ENCODE measurements around the gene STT3A. TPM values are rescaled to one million over a fixed set of nuclear protein-coding genes. Genes with fewer than 3 reads are reported as not detected.

Gene STT3A
- total and polyA plus RNA-seq, 2 donors = 37.7 to 47.1 TPM

- no peaks in the 10 kb centered on the region for H3K27me3 ChIP-seq (ENCODE audit: control insufficient read depth in 2 of 2, insufficient read depth in 1 of 2, low read length in 1 of 2)
- H3K9me3 ChIP-seq (ENCODE audit: control insufficient read depth in 2 of 2, insufficient read depth in 1 of 2, low read length in 1 of 2) = no peaks in the 10 kb centered on the region
- DNase-seq (ENCODE audit: low read depth in 6 of 9, low spot score in 9 of 9) = no peak
- H3K36me3 ChIP-seq (ENCODE audit: control insufficient read depth in 2 of 2, insufficient read depth in 2 of 2, low read length in 1 of 2) = peaks cover 3 to 15% of the 10 kb centered on the region in 2 donors
- H3K4me3 ChIP-seq (ENCODE audit: low read length in 2 of 2) = no peak overlapping the region
- no peak overlapping the region for H3K27ac ChIP-seq (ENCODE audit: low read depth in 1 of 2, low read length in 1 of 2)
- H3K4me1 ChIP-seq (ENCODE audit: control insufficient read depth in 2 of 2, insufficient read depth in 2 of 2, low read length in 2 of 2) = no peaks in the 10 kb centered on the region
- whole genome bisulfite sequencing = 98% methylated on average over 3 of the region's 3 CpGs
Observed at GRCh38 chr11:125663910-125664309, 71.3 kb downstream of the STT3A start.

DNA sequence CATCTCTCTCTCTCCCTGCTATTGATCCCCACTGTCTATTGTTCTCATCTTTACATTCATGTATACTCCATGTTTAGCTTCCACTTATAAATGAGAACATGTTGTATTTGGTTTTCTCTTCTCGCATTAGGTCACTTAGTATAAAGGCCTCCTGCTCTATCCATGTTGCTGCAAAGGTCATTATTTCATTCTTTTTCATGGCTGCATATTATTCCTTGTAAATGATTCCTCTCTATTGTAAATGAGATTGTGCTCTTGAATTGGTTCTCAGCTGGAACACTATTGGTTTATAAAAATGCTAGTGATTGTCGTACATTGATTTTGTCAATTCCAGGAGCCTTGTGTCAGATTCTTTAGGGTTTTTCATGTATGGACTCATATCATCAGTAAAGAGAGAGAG, 74.5 kb downstream of the STT3A start:
- peaks cover 3 to 12% of the 10 kb centered on the region in 2 donors for H3K36me3 ChIP-seq (ENCODE audit: control insufficient read depth in 2 of 2, insufficient read depth in 2 of 2, low read length in 1 of 2)
- no peak for DNase-seq (ENCODE audit: low read depth in 6 of 9, low spot score in 9 of 9)
- no peak overlapping the region for H3K4me3 ChIP-seq (ENCODE audit: low read length in 2 of 2)
- H3K27ac ChIP-seq (ENCODE audit: low read depth in 1 of 2, low read length in 1 of 2) = no peak overlapping the region
- 99% methylated on average over 2 of the region's 2 CpGs for WGBS
- H3K9me3 ChIP-seq (ENCODE audit: control insufficient read depth in 2 of 2, insufficient read depth in 1 of 2, low read length in 1 of 2) = no peaks in the 10 kb centered on the region
- H3K27me3 ChIP-seq (ENCODE audit: control insufficient read depth in 2 of 2, insufficient read depth in 1 of 2, low read length in 1 of 2) = no peaks in the 10 kb centered on the region
- H3K4me1 ChIP-seq (ENCODE audit: control insufficient read depth in 2 of 2, insufficient read depth in 2 of 2, low read length in 2 of 2) = no peaks in the 10 kb centered on the region

GRCh38 chr11:125670172-125670571, 77.5 kb downstream of the STT3A start:
- peaks cover 7 to 13% of the 10 kb centered on the region in 2 donors for H3K36me3 ChIP-seq (ENCODE audit: control insufficient read depth in 2 of 2, insufficient read depth in 2 of 2, low read length in 1 of 2)
- no peaks in the 10 kb centered on the region for H3K27me3 ChIP-seq (ENCODE audit: control insufficient read depth in 2 of 2, insufficient read depth in 1 of 2, low read length in 1 of 2)
- H3K27ac ChIP-seq (ENCODE audit: low read depth in 1 of 2, low read length in 1 of 2) = no peak overlapping the region
- 96% methylated on average over 1 of the region's 1 CpG for WGBS
- H3K9me3 ChIP-seq (ENCODE audit: control insufficient read depth in 2 of 2, insufficient read depth in 1 of 2, low read length in 1 of 2) = no peaks in the 10 kb centered on the region
- DNase-seq (ENCODE audit: low read depth in 6 of 9, low spot score in 9 of 9) = no peak
- H3K4me3 ChIP-seq (ENCODE audit: low read length in 2 of 2) = no peak overlapping the region
- H3K4me1 ChIP-seq (ENCODE audit: control insufficient read depth in 2 of 2, insufficient read depth in 2 of 2, low read length in 2 of 2) = no peaks in the 10 kb centered on the region

GRCh38 chr11:125671561-125671960, 78.9 kb downstream of the STT3A start:
- no peak for DNase-seq (ENCODE audit: low read depth in 6 of 9, low spot score in 9 of 9)
- Histone ChIP-seq H3K9me3 (ENCODE audit: control insufficient read depth in 2 of 2, insufficient read depth in 1 of 2, low read length in 1 of 2) (no peaks in the 10 kb centered on the region), H3K27ac (ENCODE audit: low read depth in 1 of 2, low read length in 1 of 2) (no peak overlapping the region), H3K27me3 (ENCODE audit: control insufficient read depth in 2 of 2, insufficient read depth in 1 of 2, low read length in 1 of 2) (no peaks in the 10 kb centered on the region), H3K36me3 (ENCODE audit: control insufficient read depth in 2 of 2, insufficient read depth in 2 of 2, low read length in 1 of 2) (peaks cover 7 to 23% of the 10 kb centered on the region in 2 donors), H3K4me1 (ENCODE audit: control insufficient read depth in 2 of 2, insufficient read depth in 2 of 2, low read length in 2 of 2) (no peaks in the 10 kb centered on the region), H3K4me3 (ENCODE audit: low read length in 2 of 2) (no peak overlapping the region)
- 98% methylated on average over 2 of the region's 2 CpGs for WGBS

Other genes with a start within 250 kb of the STT3A start
- gene FEZ1, start 96.6 kb upstream of the STT3A start, total RNA-seq = 5.5 TPM
- gene FEZ1, start 96.6 kb upstream of the STT3A start, polyA plus RNA-seq = 6.6 TPM
- 34.7 TPM for gene EI24, start 23.4 kb upstream of the STT3A start, total RNA-seq
- gene EI24, start 23.4 kb upstream of the STT3A start, polyA plus RNA-seq = 33.0 TPM
- 35.5 TPM for gene CHEK1, start 32.3 kb downstream of the STT3A start, total RNA-seq
- gene CHEK1, start 32.3 kb downstream of the STT3A start, polyA plus RNA-seq = 3.8 TPM
- not detected for gene ACRV1, start 88.0 kb downstream of the STT3A start, total RNA-seq
- 0.09 TPM for gene ACRV1, start 88.0 kb downstream of the STT3A start, polyA plus RNA-seq
- gene PATE1, start 153.4 kb downstream of the STT3A start, total RNA-seq = 0.05 TPM
- 0.52 TPM for gene PATE1, start 153.4 kb downstream of the STT3A start, polyA plus RNA-seq
- gene PATE2, start 186.0 kb downstream of the STT3A start, total RNA-seq = 0.09 TPM
- 0.02 TPM for gene PATE2, start 186.0 kb downstream of the STT3A start, polyA plus RNA-seq
- gene PATE3, start 195.3 kb downstream of the STT3A start, total RNA-seq = not detected
- gene PATE3, start 195.3 kb downstream of the STT3A start, polyA plus RNA-seq = not detected
- not detected for gene PATE4, start 240.5 kb downstream of the STT3A start, total RNA-seq
- 0.11 TPM for gene PATE4, start 240.5 kb downstream of the STT3A start, polyA plus RNA-seq

Data from thymus (tissue), 11 donors.